Ammon's horn (tissue), 1 donor: ENCODE data around the gene MPHOSPH9.
A peak's percentile ranks its signal among the peaks of the same experiment; 100 is the strongest.

Experiments
- DNase-seq: peaks from one replicate; pipeline ENCODE4 v3.0.0-alpha.2; 2016; ENCODE audit warnings: low spot score

Gene MPHOSPH9, protein sequence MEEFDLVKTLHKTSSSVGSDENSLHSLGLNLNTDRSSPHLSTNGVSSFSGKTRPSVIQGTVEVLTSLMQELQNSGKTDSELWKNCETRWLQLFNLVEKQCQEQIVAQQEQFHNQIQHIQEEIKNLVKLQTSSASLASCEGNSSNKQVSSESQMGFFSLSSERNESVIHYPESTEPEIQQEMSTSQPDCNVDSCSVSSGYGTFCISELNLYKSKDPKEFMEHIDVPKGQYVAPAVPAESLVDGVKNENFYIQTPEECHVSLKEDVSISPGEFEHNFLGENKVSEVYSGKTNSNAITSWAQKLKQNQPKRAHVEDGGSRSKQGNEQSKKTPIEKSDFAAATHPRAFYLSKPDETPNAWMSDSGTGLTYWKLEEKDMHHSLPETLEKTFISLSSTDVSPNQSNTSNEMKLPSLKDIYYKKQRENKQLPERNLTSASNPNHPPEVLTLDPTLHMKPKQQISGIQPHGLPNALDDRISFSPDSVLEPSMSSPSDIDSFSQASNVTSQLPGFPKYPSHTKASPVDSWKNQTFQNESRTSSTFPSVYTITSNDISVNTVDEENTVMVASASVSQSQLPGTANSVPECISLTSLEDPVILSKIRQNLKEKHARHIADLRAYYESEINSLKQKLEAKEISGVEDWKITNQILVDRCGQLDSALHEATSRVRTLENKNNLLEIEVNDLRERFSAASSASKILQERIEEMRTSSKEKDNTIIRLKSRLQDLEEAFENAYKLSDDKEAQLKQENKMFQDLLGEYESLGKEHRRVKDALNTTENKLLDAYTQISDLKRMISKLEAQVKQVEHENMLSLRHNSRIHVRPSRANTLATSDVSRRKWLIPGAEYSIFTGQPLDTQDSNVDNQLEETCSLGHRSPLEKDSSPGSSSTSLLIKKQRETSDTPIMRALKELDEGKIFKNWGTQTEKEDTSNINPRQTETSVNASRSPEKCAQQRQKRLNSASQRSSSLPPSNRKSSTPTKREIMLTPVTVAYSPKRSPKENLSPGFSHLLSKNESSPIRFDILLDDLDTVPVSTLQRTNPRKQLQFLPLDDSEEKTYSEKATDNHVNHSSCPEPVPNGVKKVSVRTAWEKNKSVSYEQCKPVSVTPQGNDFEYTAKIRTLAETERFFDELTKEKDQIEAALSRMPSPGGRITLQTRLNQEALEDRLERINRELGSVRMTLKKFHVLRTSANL

DNA sequence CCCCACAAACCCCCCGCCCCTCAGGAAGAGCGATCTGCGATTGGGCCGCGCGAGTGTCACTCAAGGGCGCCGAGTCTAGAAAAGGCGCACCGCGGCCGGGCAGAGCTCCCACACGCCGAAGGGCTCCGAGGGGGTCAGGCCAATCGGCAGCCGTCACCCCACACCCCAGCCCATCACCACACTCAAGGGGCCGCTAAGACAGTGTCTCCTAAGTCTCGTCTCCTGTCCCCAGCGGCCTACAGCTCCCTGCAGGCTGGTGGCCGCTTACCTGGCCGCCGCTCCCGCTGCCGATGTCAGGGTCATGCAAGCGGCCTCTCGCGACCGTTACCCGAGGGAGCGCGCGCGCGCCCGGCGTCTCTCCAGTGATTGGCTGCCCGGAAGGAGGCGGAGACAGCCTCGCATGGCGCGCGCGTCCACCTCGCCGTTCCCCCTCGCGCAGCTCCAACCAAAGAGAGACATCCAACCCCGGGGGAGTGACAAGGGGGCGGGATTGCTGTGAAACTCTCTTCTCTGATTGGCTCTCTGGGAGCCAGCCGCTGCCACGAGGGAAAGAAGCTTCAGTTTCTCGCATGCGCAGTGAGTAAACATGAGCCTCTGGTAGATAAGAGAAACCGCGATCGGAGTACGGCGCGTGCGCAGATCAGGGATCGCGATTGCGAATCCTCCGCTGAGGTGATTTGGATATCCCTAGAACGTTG is at the start of gene MPHOSPH9, which contains the start of gene MTRFR:
Gene MPHOSPH9, minus strand, starts transcription at position 335 of the 698 bp plus-strand sequence. CDS start 2,777 bp downstream, outside the sequence.
Gene MTRFR, plus strand, starts transcription at position 630 of the 698 bp plus-strand sequence. CDS start 20,239 bp downstream, outside the sequence.
- peak; percentile 99 for DNase-seq

DNA sequence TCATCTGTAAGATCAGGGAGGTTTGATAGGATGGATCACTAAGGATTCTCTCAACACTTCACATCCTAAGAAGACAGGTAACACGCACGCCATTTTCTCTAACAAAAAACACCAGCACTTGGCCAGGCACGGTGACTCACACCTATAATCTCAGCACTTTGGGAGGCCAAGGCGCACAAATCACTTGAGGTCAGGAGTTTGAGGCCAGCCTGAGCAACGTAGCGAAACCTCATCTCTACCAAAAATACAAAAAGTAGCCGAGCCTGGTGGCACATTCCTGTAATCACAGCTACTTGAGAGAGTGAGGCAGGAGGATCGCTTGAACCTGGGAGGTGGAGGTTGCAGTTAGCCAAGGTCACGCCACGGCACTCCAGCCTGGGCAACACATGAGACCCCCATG is 49.2 kb upstream of the MPHOSPH9 start:
- no peak for DNase-seq

DNA sequence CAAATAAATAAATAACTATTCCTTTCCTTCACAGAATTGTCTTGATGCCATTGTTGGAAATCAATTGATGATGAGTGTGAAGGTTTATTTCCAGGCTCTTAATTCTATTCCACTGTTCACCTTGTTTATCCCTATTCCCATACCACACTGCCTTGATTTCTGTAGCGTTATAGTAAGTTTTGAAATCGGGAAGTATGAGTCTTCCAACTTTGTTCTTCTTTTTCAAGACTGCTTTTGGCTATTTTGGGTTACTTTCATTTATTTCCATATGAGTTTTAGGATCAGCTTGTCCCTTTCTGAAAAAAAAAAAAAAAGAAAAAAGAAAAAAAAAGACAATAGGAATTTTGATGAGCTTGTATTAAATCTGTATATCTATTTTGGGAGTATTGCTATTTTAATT is 48.0 kb upstream of the MPHOSPH9 start:
- no peak for DNase-seq

DNA sequence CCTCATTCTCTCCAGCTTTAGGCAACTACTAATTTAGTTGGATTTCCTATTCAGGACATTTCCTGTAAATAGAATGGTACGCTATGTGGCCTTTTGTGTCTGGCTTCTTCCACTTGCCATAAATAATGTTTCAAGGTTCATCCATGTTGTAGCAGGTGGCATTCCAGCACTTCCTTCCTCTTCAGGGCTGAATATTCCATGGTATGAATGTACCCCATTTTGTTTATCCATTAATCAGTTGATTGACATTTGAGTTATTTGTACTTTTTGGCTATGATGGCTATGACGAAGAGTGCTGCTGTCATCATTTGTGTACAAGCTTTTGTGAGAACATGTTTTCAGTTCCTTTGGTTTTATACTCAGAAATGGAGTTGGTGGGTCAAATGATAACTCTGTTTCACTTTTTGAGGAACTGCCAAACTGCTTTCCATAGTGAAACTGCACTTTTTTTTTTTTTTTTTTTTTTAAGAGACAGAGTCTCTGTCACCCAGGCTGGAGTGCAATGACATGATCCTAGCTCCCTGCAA is 45.2 kb upstream of the MPHOSPH9 start:
- DNase-seq, result no peak

DNA sequence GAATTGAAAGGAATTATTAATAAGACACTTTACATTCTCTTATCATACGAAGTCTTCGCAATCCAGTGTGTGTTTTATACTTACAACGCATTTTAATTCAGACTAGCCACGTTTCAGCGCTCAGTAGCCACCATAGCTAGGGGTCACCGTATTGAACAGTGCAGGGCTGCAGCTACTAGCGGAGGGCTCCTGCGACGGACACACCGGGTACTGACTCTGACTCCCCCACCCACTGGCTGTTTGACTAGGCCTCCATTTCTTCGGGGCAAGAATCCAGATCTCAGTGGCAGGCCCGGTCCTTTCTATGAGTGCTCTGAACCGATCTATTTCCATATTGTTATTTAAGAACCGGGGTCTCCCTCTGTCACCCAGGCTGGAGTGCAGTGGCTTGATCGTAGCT is 40.2 kb upstream of the MPHOSPH9 start:
- DNase-seq, result no peak

DNA sequence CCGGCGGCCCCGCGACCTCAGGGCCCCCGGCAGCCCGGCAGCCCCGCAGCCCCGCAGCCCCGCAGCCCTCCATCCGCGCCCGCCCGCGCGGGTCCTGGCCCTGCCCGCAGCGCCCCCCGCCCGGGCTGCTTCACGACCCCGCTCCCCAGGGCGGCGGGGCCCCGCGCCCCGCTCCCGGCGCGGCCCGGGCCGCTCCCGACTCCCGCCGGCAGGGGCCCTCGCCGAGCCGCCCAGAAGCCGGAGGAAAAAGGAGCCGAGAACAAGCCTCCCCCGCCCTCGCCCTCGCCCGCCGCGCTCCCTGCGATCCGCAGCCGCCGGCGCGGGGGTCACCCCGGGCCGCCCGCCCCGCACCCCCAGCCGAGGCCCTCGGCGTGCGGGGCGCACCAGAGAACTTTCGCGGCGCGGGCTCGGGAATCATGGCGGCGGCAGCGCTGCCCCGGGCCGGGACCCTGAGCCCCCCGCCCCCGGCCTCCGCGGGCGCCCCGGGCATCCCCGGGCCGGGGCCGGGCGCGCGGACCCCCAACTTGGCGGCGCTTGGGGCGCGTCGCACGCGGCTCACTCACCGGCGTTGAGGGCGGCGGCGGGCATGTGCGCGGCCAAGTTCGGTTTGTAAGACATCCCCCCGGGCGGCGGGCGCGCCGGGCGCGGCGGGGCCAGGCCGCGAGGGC is 38.2 kb upstream of the MPHOSPH9 start:
- DNase-seq, result no peak

DNA sequence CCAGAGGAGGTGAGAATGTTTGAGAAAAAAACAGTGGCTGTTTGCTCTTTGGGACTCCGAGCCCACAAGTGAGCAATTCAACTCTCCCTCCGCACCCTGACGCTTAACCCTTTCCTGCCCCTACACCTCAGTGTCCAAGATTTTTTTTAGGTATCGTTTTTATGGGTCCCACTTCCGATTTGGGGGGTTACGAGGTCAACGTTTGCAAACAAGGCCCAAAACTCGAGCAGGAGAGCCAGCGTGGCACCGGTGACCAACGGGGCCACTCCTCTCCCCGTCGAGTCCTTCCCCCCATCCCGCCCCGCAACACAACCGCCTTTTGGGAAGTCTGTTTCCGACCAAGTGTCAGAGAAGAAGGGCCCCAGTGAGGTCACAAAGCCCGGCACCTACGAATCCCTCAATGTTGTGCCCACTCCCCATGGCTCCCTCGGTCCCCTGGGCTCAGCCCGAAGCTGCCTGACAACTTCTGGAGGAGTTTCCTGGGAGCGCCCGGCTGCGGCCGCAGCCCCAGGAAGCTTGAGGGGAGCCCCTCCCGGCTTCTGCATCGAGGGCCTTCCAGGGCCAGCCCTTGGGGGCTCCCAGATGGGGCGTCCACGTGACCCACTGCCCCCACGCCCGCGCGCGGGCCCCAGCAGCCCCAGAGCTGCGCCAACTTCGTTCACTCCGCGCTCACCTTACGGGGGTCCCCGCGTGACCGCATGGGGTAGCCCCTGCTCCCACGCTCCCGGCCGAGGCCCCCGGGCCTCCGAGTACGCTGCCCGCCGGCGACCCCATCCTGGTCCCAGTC is 37.5 kb upstream of the MPHOSPH9 start:
- no peak for DNase-seq

DNA sequence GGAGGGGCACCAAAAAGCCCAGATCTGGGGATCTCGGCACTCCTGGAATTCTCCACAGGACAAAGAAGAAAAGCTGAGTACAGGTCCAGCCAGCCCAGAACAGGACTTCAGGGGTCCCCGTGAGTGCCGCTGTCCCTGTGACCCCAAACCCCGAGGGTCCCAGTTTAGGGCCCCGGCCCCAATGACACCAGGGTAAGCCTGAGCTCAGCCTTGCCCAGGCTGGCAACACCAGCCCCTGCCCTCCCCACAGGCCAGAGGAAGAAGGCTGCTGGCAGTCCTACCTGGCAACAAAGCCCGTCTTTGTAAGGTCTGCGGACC is 36.9 kb upstream of the MPHOSPH9 start:
- DNase-seq, result no peak

DNA sequence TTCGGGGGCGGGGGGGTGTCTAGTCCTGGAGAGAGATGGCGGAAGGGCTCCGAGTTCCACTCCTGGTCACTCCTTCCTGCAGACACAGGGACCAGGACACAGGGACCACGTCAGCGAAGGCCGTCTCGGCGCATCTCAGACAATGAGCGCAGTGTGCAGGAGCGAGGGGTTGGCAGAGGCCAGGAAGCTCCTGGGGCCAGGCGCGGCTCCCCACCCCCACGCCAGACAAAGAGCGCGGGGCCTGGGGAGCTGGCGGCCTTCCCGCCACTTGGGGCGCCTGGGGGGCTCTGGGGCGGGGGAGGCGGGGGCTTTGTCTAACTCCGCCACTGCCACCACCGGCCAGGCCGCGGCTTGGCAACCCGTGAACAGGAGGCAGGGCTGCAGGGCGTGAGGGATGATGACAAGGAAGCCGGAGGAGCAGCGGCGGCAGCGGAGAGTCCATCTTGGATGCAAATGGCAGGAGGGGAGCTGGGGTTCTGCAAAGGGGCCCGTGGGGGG is 36.5 kb upstream of the MPHOSPH9 start:
- DNase-seq, result peak; percentile 92

DNA sequence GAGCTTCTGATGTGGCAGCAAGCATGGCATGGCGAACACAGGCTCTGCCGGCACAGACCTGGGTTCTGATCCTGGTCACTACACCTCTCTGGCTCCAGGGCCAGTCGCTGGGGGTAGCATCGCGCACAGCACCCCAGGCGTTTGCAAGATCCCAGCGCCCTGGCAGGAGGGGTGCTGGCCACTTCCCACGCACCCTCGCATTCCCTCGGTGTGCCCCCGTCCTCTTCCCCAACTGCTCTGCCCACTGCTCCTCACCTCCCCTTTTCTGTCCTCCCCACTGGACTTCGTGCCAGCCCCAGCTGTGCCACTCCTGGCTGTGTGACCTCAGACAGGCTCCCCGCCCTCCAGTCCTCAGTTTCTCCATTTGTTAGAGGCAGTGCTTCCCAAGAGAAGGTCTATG is 35.9 kb upstream of the MPHOSPH9 start:
- DNase-seq, result no peak

DNA sequence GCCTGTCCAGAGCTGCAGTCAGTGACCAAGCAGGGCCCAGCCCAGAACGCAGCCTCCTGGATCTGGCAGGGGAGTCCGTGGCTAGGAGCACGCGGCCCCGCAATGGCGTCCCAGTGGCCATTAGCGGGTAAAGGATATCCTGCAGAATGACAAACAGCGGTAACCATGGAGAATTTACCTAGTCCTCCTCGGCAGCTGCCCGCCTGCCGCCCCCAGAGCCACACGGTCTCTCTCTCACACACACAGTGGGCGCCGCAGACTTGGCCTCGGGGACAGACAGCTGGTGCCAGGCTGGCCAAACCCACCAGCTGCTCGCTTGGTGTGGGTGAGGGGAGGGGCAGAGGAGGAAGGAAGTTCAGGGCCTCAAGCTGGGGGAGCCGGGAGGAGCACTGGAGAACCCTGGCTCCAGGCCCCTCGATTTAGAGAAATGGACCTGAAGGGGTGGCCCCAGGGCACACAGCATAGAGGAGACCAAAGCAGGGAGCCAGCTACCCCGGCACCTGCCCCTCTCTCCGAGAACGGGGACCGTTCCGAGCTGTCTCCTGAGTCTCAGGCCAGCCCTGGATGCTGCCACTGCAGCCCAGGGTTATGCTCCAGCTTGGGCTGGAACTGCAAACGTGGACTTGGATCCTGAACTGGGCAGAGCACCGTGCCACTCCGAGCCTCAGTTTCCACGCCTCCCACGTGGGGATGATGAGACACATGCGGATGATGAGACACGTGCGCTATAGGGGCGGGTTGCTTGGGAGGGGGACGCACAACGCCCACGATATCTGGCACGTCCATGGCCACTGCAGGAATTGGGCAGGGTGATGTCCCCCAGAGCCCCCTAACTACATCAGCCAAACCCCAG is 35.3 kb upstream of the MPHOSPH9 start:
- peak; percentile 92 for DNase-seq

DNA sequence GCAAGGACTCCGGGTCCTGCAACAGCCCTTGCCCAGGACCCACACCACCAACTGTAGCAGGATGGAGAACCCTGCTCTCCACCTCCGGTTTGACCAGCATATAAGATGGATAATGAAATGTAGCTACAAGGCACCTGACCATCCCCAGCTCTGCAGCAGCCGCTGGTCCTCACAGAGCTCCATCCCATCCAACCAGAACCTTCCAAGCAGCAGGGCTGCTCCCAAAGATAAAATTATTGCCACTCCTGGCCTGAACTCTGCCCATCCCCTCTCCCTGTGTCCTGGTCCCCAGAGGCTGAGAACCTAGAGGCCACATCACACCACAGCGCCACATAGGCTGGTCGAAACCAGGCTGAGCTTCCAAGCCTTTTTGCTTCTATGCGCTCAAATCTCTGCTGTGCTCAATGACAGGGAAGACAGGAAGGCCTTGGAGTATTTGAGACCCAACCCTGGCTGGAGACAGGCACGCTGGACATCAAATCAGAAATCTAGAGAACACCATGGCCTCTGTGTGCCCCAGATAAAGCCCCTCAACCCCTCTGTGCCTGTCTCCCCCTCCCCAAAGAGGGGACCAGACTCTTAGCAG is 34.5 kb upstream of the MPHOSPH9 start:
- no peak for DNase-seq

DNA sequence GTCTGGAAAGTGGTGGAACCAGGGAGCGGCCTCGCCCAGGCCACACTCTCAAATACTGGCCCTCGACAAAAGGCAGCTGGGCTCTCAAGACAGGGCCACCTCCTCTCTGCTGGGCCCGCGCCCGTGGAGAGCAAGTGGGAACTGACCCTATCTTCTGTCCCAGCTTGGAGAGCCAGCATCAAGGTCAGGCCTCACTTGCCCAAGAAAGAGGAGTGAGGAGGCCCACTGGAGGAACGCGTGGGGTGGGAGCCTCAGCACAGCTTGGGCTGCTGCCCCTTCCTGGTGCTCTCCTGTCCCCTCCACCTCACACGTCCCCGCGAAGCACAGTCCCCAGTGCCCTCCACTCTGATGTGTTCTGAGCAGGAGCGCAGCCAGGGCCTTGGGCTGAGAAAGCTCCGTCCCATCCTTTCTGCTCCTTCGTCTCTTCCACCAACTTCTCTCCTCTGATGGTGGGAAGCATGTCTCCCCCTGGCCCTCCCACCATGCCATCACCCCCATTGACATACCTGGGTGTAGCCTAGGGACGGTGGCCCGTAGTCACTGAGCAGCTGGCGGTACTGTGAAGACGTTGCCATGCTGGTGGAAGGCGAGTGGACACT is 33.8 kb upstream of the MPHOSPH9 start:
- DNase-seq, result no peak

DNA sequence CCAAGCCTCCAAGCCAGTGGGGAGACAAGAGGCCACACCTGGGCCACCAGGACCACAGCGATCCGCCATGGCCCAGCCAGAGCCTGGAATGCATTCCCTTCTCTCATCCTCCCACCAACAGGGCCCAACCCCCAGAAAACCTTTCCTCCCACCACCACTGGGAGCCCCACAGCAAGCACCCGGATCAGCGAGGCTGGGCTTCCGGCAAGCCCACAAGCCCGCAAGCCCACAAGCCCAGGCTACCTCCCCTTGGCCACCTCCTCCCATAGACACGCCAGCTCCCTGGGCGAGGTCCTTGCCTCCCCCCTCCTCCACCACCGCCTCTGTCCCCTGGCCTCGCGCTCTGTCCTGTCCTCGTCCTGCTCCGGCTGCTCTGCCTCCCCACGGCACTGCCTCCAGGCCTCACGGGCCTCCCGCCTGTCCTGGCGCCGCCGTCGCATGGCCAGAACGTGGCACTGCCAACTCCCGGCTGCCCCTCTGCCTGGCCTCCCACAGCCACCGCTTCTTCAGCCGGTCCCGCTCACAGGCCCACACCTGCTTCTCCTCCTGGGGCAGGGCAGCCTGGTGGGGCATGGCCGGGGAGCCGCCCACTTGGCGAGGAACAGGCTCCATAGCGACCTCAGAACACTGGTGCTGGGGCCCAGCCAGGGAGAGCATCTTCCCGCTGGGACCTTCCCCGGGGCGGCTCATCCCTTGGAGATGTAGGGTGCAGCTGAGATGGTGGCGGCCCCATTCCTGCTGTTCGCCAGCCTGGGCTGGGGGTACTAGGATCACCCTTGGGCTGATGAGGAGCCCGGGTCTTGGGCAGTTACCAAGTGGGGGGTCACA is 33.1 kb upstream of the MPHOSPH9 start:
- no peak for DNase-seq

DNA sequence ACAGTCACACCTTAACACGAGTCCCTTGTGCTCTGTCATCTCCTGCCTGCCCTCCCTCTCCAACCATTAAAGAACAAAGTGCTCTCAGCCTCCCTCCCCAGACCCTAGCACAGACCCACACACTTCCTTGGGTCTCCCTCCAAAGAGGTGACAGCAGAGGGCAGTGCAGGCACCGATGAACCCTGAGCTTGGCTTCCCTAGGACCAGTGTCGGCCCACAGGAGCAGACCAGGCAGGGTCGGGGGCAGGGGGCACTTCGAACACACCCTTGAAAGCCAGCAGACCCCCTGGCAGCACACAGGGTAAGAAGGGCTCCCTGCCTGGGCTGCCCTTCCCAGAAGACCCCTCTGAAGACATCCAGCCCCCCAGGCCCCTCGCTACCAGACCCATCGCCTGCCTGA is 31.7 kb upstream of the MPHOSPH9 start:
- DNase-seq, result no peak

DNA sequence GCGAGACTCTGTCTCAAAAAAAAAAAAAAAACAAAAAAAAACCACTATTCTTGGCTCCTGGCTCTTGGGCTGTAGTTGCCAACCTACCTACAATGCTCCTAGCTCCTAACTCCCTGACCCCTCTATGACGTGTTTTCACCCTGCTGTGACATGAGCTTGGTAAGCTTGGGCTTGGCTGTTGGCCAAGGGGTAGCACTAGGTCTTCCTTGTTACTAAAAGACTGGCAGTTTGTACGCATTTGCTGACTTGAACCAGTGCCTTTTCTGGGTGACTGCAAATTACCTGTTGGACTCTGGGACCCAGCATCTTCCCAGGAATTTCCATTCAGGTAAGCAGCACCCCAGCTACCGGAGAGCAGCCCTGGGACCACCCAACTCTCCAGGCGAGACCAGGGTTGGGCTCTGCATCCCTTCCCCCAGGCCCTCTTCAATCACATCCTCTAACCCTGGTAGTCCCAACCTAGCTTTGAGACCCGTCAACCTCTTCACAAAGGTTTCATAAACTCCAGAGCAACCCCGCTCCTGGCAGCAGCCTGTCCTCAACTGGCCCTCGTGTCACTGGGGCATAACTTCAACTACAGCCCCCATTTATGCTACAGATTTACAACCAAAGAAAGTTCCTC is 30.4 kb upstream of the MPHOSPH9 start:
- no peak for DNase-seq

DNA sequence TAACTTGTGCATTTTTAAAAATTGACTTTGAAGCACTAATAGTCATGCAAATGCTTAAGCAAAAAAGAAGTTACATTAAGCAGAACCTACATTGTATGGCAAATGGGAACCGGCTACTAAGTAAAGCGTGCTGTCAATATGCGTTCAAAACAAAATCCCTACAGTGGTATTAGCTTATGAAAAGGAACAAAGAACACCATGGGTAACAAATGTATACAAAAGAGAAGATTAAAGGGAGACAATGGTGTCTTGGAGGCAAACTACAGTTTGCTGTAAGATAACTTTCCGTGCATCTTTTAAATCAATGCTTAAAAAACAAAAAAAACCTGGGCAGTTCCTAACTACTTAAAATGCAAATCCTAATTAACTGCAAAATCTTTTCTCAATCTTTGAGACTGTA is 28.3 kb upstream of the MPHOSPH9 start:
- DNase-seq, result no peak
